Loucy (cell line): ENCODE measurements around the gene MAD1L1.
"Not testable (repeated sequence)": the region's sequence is repeated elsewhere in the genome, so short reads cannot be mapped to it uniquely, and the experiment has no call there.

Source experiments
- CTCF ChIP-seq: fragments of 200-600 bp; sonication (generic); conservative IDR thresholded peaks from 2 replicates; pipeline ENCODE4 v1.5.1; 2014; ENCODE audit warnings: mild to moderate bottlenecking, antibody characterized with exemption, low read length
- EZH2phosphoT487 ChIP-seq: fragments of 200-600 bp; IDR thresholded peaks from 2 replicates; pipeline ENCODE4 v1.6.1; 2018; ENCODE audit warnings: antibody characterized with exemption, mild to moderate bottlenecking, moderate library complexity, borderline replicate concordance

DNA sequence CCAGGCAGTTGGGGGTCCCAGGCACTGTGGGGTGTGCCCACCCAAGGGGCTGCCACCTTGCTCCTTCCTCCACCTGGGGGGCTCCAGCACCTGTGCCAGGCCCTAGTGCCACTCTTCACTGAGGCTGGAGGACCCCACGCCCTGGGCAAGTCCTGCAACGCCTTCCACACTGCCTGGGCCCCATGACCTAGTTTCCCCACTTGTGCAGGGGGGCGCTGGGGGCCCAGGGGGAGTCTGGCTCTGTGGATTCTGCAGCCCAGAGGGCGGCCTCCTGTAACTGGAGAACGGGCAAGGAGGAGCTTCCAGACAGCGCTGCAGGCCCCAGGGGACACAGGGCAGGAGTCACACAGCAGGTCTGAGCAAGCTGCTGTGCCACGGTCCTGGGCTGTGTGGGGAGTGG is 416.3 kb downstream of the MAD1L1 start:
- not testable (repeated sequence) for TF ChIP-seq CTCF, EZH2phosphoT487
